ENCODE data around the gene SLCO2A1.

- TF ChIP-seq POLR2AphosphoS5 (IDR thresholded peaks at IDR 0.05) (no peak), POLR2A (IDR thresholded peaks at IDR 0.05) (no peak)
These were observed 85.5 kb downstream of the SLCO2A1 start for GRCh38 chr3:133944181-133944580.
